ENCODE results near the gene R3HDM2. TPM values are rescaled to one million over a fixed set of nuclear protein-coding genes. Genes with fewer than 3 reads are reported as not detected.

R3HDM2 gene
- total and polyA plus RNA-seq, 2 of the 13 experiments (the other 11 are each of a cell fraction or from before 2014, with no cell fraction given): 11.1 to 23.5 TPM

- TF ChIP-seq ZNF362 (CRISPR knock-in tag; IDR thresholded peaks at IDR 0.05; ENCODE audit: borderline replicate concordance) (peak; percentile 75; the same call in 1 of the 2 replicates), IKZF4 (CRISPR knock-in tag; IDR thresholded peaks at IDR 0.05; ENCODE audit: borderline replicate concordance, low read depth, not compliant biosample characterization) (no peak), ZNF414 (CRISPR knock-in tag; IDR thresholded peaks at IDR 0.05) (peak; percentile 90; the same call in 1 of the 2 replicates), HNF4G (IDR thresholded peaks at IDR 0.05; ENCODE audit: borderline replicate concordance, low read depth, low read length) (peak; percentile 98), HNF4G (CRISPR knock-in tag; IDR thresholded peaks at IDR 0.05; ENCODE audit: borderline replicate concordance, low read depth) (peak; percentile 99), ZFX (CRISPR knock-in tag; IDR thresholded peaks at IDR 0.05; ENCODE audit: low read depth) (peak; percentile 84), ONECUT2 (CRISPR knock-in tag; IDR thresholded peaks at IDR 0.05) (peak; percentile 99), ZNF143 (CRISPR knock-in tag; IDR thresholded peaks at IDR 0.05) (no peak), ZNF550 (CRISPR knock-in tag; IDR thresholded peaks at IDR 0.05; ENCODE audit: borderline replicate concordance) (no peak), ZNF24 (IDR thresholded peaks at IDR 0.05) (no peak; the same call in 1 of the 2 replicates), ZNF484 (CRISPR knock-in tag; IDR thresholded peaks at IDR 0.05; ENCODE audit: borderline replicate concordance, low read depth) (no peak), ZFYVE20 (CRISPR knock-in tag; IDR thresholded peaks at IDR 0.05; ENCODE audit: borderline replicate concordance, low read depth) (no peak), ZNF12 (CRISPR knock-in tag; IDR thresholded peaks at IDR 0.05) (peak; percentile 77; the same call in 1 of the 2 replicates), ZNF558 (CRISPR knock-in tag; IDR thresholded peaks at IDR 0.05; ENCODE audit: borderline replicate concordance) (peak; percentile 80; the same call in 1 of the 2 replicates)
- TF ChIP-seq, protein P1, sequence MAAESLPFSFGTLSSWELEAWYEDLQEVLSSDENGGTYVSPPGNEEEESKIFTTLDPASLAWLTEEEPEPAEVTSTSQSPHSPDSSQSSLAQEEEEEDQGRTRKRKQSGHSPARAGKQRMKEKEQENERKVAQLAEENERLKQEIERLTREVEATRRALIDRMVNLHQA (CRISPR knock-in tag; IDR thresholded peaks at IDR 0.05): 0 out of 2 replicates have a peak, but pooled peaks have one; percentile 54
- TF ChIP-seq, protein P2, sequence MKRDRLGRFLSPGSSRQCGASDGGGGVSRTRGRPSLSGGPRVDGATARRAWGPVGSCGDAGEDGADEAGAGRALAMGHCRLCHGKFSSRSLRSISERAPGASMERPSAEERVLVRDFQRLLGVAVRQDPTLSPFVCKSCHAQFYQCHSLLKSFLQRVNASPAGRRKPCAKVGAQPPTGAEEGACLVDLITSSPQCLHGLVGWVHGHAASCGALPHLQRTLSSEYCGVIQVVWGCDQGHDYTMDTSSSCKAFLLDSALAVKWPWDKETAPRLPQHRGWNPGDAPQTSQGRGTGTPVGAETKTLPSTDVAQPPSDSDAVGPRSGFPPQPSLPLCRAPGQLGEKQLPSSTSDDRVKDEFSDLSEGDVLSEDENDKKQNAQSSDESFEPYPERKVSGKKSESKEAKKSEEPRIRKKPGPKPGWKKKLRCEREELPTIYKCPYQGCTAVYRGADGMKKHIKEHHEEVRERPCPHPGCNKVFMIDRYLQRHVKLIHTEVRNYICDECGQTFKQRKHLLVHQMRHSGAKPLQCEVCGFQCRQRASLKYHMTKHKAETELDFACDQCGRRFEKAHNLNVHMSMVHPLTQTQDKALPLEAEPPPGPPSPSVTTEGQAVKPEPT (CRISPR knock-in tag; IDR thresholded peaks at IDR 0.05; ENCODE audit: low read depth): no peak
- TF ChIP-seq, protein P3, sequence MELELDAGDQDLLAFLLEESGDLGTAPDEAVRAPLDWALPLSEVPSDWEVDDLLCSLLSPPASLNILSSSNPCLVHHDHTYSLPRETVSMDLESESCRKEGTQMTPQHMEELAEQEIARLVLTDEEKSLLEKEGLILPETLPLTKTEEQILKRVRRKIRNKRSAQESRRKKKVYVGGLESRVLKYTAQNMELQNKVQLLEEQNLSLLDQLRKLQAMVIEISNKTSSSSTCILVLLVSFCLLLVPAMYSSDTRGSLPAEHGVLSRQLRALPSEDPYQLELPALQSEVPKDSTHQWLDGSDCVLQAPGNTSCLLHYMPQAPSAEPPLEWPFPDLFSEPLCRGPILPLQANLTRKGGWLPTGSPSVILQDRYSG (CRISPR knock-in tag; IDR thresholded peaks at IDR 0.05): no peak
- TF ChIP-seq, protein P4, sequence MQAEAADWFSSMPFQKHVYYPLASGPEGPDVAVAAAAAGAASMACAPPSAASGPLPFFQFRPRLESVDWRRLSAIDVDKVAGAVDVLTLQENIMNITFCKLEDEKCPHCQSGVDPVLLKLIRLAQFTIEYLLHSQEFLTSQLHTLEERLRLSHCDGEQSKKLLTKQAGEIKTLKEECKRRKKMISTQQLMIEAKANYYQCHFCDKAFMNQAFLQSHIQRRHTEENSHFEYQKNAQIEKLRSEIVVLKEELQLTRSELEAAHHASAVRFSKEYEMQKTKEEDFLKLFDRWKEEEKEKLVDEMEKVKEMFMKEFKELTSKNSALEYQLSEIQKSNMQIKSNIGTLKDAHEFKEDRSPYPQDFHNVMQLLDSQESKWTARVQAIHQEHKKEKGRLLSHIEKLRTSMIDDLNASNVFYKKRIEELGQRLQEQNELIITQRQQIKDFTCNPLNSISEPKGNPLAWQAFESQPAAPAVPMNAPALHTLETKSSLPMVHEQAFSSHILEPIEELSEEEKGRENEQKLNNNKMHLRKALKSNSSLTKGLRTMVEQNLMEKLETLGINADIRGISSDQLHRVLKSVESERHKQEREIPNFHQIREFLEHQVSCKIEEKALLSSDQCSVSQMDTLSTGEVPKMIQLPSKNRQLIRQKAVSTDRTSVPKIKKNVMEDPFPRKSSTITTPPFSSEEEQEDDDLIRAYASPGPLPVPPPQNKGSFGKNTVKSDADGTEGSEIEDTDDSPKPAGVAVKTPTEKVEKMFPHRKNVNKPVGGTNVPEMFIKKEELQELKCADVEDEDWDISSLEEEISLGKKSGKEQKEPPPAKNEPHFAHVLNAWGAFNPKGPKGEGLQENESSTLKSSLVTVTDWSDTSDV (CRISPR knock-in tag; IDR thresholded peaks at IDR 0.05): no peak
- TF ChIP-seq, protein P5, sequence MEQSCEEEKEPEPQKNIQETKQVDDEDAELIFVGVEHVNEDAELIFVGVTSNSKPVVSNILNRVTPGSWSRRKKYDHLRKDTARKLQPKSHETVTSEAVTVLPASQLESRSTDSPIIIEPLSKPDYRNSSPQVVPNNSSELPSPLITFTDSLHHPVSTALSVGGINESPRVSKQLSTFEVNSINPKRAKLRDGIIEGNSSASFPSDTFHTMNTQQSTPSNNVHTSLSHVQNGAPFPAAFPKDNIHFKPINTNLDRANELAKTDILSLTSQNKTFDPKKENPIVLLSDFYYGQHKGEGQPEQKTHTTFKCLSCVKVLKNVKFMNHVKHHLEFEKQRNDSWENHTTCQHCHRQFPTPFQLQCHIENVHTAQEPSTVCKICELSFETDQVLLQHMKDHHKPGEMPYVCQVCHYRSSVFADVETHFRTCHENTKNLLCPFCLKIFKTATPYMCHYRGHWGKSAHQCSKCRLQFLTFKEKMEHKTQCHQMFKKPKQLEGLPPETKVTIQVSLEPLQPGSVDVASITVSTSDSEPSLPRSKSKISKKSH (CRISPR knock-in tag; IDR thresholded peaks at IDR 0.05; ENCODE audit: borderline replicate concordance): peak; percentile 51; the same call in 1 of the 2 replicates
Measured at GRCh38 chr12:57451233-57451778, 20.5 kb upstream of the R3HDM2 start (continued).
